CD14-positive monocyte (primary cell): Measurements from ENCODE around the gene CAMK2A. TPM values are rescaled to one million over a fixed set of nuclear protein-coding genes. Genes with fewer than 3 reads are reported as not detected.

ENCODE experiments used
- DNase-seq, 3 donors: peaks; one replicate each; pipeline ENCODE4 v3.0.0-alpha.2; 2011 to 2022
- H2AFZ ChIP-seq: 2 replicates; pipeline ENCODE4 v1.6.0; 2012; ENCODE audit warnings: mild to moderate bottlenecking, low read depth, low read length, inconsistent platforms; ENCODE audit not compliant: insufficient read depth, poor library complexity, severe bottlenecking
- H3K27ac ChIP-seq, 2 donors: 1 replicate in 1 of 2; 2 replicates in 1 of 2; pipeline ENCODE4 v1.5.1; 2012 to 2013; ENCODE audit warnings: low read length in 2 of 2, control low read depth in 1 of 2, inconsistent platforms in 1 of 2, low read depth in 1 of 2, mild to moderate bottlenecking in 1 of 2
- H3K27me3 ChIP-seq, 2 donors: one replicate each; pipeline versions ENCODE4 v1.6.0 to v1.6.1; 2011 to 2013; ENCODE audit warnings: low read length in 2 of 2; ENCODE audit not compliant: control insufficient read depth in 2 of 2, insufficient read depth in 2 of 2
- H3K36me3 ChIP-seq, 2 donors: replicated peaks in 1 of 2; 1 replicate in 1 of 2; 2 replicates in 1 of 2; pipeline versions ENCODE4 v1.5.1 to v1.6.1; 2012 to 2013; ENCODE audit warnings: low read length in 2 of 2, control low read depth in 1 of 2, inconsistent platforms in 1 of 2, mild to moderate bottlenecking in 1 of 2; ENCODE audit not compliant: insufficient read depth in 2 of 2, control insufficient read depth in 1 of 2
- H3K4me1 ChIP-seq, 2 donors: 1 replicate in 1 of 2; 2 replicates in 1 of 2; pipeline versions ENCODE4 v1.5.1 to v1.6.1; 2012 to 2013; ENCODE audit warnings: low read length in 2 of 2, control low read depth in 1 of 2, inconsistent platforms in 1 of 2, mild to moderate bottlenecking in 1 of 2, moderate library complexity in 1 of 2; ENCODE audit not compliant: insufficient read depth in 2 of 2, control insufficient read depth in 1 of 2
- H3K4me2 ChIP-seq: replicated peaks from 2 replicates; pipeline ENCODE3; 2012; ENCODE audit warnings: low read length, moderate library complexity, mild to moderate bottlenecking; ENCODE audit not compliant: poor library complexity, severe bottlenecking; ENCODE audit errors: extremely low read depth
- H3K4me3 ChIP-seq, 3 experiments: fragments of 200-600 bp in 1 of 3; sonication (generic) in 1 of 3; replicated peaks in 1 of 3; 1 replicate in 2 of 3; 2 replicates in 1 of 3; pipeline ENCODE4 v1.5.1; 2011 to 2013; ENCODE audit warnings: low read length in 3 of 3, mild to moderate bottlenecking in 3 of 3, control low read depth in 2 of 3, low read depth in 2 of 3, inconsistent platforms in 1 of 3, moderate library complexity in 1 of 3
- H3K79me2 ChIP-seq: 2 replicates; pipeline ENCODE4 v1.6.0; 2012; ENCODE audit warnings: mild to moderate bottlenecking, control low read depth, inconsistent platforms, low read length, moderate library complexity; ENCODE audit not compliant: insufficient read depth
- H3K9ac ChIP-seq: 2 replicates; pipeline ENCODE4 v1.6.0; 2017; ENCODE audit warnings: low read length, mild to moderate bottlenecking; ENCODE audit not compliant: insufficient read depth, poor library complexity, severe bottlenecking
- H3K9me3 ChIP-seq, 2 donors: replicated peaks in 1 of 2; 1 replicate in 1 of 2; 2 replicates in 1 of 2; pipeline versions ENCODE4 v1.5.1 to v1.6.1; 2012 to 2013; ENCODE audit warnings: low read length in 2 of 2, control low read depth in 1 of 2; ENCODE audit not compliant: control insufficient read depth in 1 of 2, insufficient read depth in 1 of 2
- H4K20me1 ChIP-seq: 2 replicates; pipeline ENCODE4 v1.6.0; 2012; ENCODE audit warnings: mild to moderate bottlenecking, low read length, control low read depth, moderate library complexity; ENCODE audit not compliant: insufficient read depth
- H3K27ac Mint-ChIP-seq, 7 donors: one replicate each; pipeline ENCODE4 v1.8.0; 2020; ENCODE audit warnings: mild to moderate bottlenecking in 7 of 7, mixed read lengths in 7 of 7, moderate library complexity in 6 of 7, inconsistent platforms in 2 of 7
- H3K27me3 Mint-ChIP-seq, 3 donors: one replicate each; pipeline ENCODE4 v1.8.0; 2021 to 2022; ENCODE audit warnings: low read depth in 3 of 3, mild to moderate bottlenecking in 3 of 3, mixed read lengths in 3 of 3, moderate library complexity in 3 of 3, inconsistent platforms in 1 of 3
- H3K36me3 Mint-ChIP-seq, 2 donors: one replicate each; pipeline ENCODE4 v1.8.0; 2020; ENCODE audit warnings: mixed read lengths in 2 of 2, inconsistent platforms in 1 of 2, mild to moderate bottlenecking in 1 of 2
- H3K4me1 Mint-ChIP-seq: one replicate; pipeline ENCODE4 v1.8.0; 2020; ENCODE audit warnings: mild to moderate bottlenecking, mixed read lengths
- H3K4me3 Mint-ChIP-seq, 2 donors: one replicate each; pipeline ENCODE4 v1.8.0; 2020; ENCODE audit warnings: mild to moderate bottlenecking in 2 of 2, mixed read lengths in 2 of 2, moderate library complexity in 1 of 2
- H3K9me3 Mint-ChIP-seq, 7 donors: one replicate each; pipeline ENCODE4 v1.8.0; 2020 to 2022; ENCODE audit warnings: mixed read lengths in 7 of 7, mild to moderate bottlenecking in 6 of 7, moderate library complexity in 6 of 7, inconsistent platforms in 2 of 7
- CTCF ChIP-seq: fragments of 200-600 bp; IDR thresholded peaks from one replicate; pipeline ENCODE4 v1.8.0; 2022; ENCODE audit warnings: antibody characterized with exemption, mild to moderate bottlenecking
- WGBS: methylation state at CpG from one replicate; pipeline ENCODE4 v1.1.5; 2013; ENCODE audit warnings: missing lambda C conversion rate; ENCODE audit not compliant: insufficient coverage; 5-methylcytosine and 5-hydroxymethylcytosine counted together
- intact Hi-C, 2 donors: fragments of 100-400 bp; cut with micrococcal nuclease; formaldehyde crosslinking; loops; one replicate each; pipeline versions ENCODE4 v1.15.0 to v1.15.1; 2023
- polyA plus RNA-seq, 3 donors: library from polyadenylated mRNA; depleted of rRNA in 1 of 3; unstranded in 2 of 3; stranded (reverse) in 1 of 3; fragments of 300-500 nt in 2 of 3; fragments of >200 nt in 1 of 3; fragmentation: Illumina TruSeq in 2 of 3; gene quantifications; 1 replicate in 2 of 3; 2 replicates in 1 of 3; pipeline ENCODE4 v1.2.3, GENCODE V29; 2012 to 2021

CAMK2A gene
- polyA plus RNA-seq, 3 donors: not detected

- H3K36me3 Mint-ChIP-seq: no peaks in the 10 kb centered on the region
- H3K27ac Mint-ChIP-seq: no peak overlapping the region
- no peaks in the 10 kb centered on the region for H3K9me3 ChIP-seq
- H3K36me3 ChIP-seq: no peaks in the 10 kb centered on the region
- H4K20me1 ChIP-seq: no peaks in the 10 kb centered on the region
- H3K4me1 ChIP-seq: peaks cover 4 to 6% of the 10 kb centered on the region in 2 donors
- TF ChIP-seq CTCF: no peak
- no peak overlapping the region for H3K4me3 ChIP-seq
- DNase-seq: no peak
- H3K9me3 Mint-ChIP-seq: peaks cover 0 to 4% (median 0%) of the 10 kb centered on the region in 7 donors
- no peak overlapping the region for H2AFZ ChIP-seq
- no peak overlapping the region for H3K9ac ChIP-seq
- 96% methylated on average over 5 of the region's 7 CpGs for WGBS
- H3K4me2 ChIP-seq: no peak overlapping the region
- no peak overlapping the region for H3K4me3 Mint-ChIP-seq
- H3K27ac ChIP-seq: no peak overlapping the region
- intact Hi-C loops: no loop called here
- peaks cover 6 to 17% of the 10 kb centered on the region in 2 donors for H3K27me3 ChIP-seq
- H3K4me1 Mint-ChIP-seq: peaks cover 5% of the 10 kb centered on the region
- H3K79me2 ChIP-seq: no peaks in the 10 kb centered on the region
- peaks cover 12 to 20% (median 13%) of the 10 kb centered on the region in 3 donors for H3K27me3 Mint-ChIP-seq
Measured at GRCh38 chr5:150296496-150296895, 6.9 kb upstream of the CAMK2A start.

- no peak overlapping the region for H3K4me3 ChIP-seq
- intact Hi-C loops: no loop called here
- H3K27ac ChIP-seq: no peak overlapping the region
- no peaks in the 10 kb centered on the region for H4K20me1 ChIP-seq
- no peaks in the 10 kb centered on the region for H3K36me3 Mint-ChIP-seq
- H3K27ac Mint-ChIP-seq: peak overlapping the region in 1 of 7 donors; percentile 58
- H2AFZ ChIP-seq: no peak overlapping the region
- H3K4me1 ChIP-seq: peaks cover 4 to 6% of the 10 kb centered on the region in 2 donors
- peaks cover 5% of the 10 kb centered on the region for H3K4me1 Mint-ChIP-seq
- 89% methylated on average over 7 of the region's 17 CpGs for WGBS
- no peak overlapping the region for H3K9ac ChIP-seq
- peaks cover under 1 to 11% of the 10 kb centered on the region in 2 donors for H3K27me3 ChIP-seq
- no peak for DNase-seq
- no peak overlapping the region for H3K4me3 Mint-ChIP-seq
- H3K36me3 ChIP-seq: no peaks in the 10 kb centered on the region
- no peaks in the 10 kb centered on the region for H3K9me3 Mint-ChIP-seq
- TF ChIP-seq CTCF: no peak
- H3K9me3 ChIP-seq: no peaks in the 10 kb centered on the region
- no peaks in the 10 kb centered on the region for H3K79me2 ChIP-seq
- H3K27me3 Mint-ChIP-seq: peaks cover 6 to 14% (median 9%) of the 10 kb centered on the region in 3 donors
- H3K4me2 ChIP-seq: no peak overlapping the region
Measured at GRCh38 chr5:150295741-150296486, 6.3 kb upstream of the CAMK2A start.
